A673 (cell line): Measurements from ENCODE around the gene RHCG. TPM values are rescaled to one million over a fixed set of nuclear protein-coding genes. Genes with fewer than 3 reads are reported as not detected.

Source experiments
- BruUV-seq: library from RNA; stranded (reverse); fragments of 400-500 nt; replicated peaks from 2 replicates; lab custom pipeline; 2021; lab: Mats Ljungman, UMichigan
- CTCF ChIA-PET: fragments of 300-600 bp; sonication (Branson Sonifier 250); formaldehyde crosslinking; loops from one replicate; lab custom pipeline; 2022; ENCODE audit warnings: antibody characterized with exemption; lab: Charles Lee
- POLR2A ChIA-PET: fragments of 300-600 bp; sonication (Branson Sonifier 250); formaldehyde crosslinking; loops from one replicate; lab custom pipeline; 2022; ENCODE audit warnings: antibody characterized with exemption; ENCODE audit not compliant: low non-redundant PET; lab: Charles Lee
- DNase-seq: peaks from one replicate; pipeline ENCODE4 v3.0.0-alpha.2; 2015; ENCODE audit warnings: low spot score
- H3K27ac ChIP-seq: fragments of 200-600 bp; sonication (generic); 2 replicates; pipeline ENCODE4 v1.5.1; 2016; ENCODE audit warnings: mixed run types, low read depth, mild to moderate bottlenecking, mixed read lengths, antibody characterized with exemption, low read length; ENCODE audit not compliant: poor library complexity, severe bottlenecking
- H3K27me3 ChIP-seq: fragments of 200-600 bp; sonication (generic); replicated peaks from 2 replicates; pipeline ENCODE4 v1.6.1; 2017; ENCODE audit warnings: mixed run types, low read depth, mild to moderate bottlenecking, mixed read lengths, antibody characterized with exemption, low read length; ENCODE audit not compliant: insufficient read depth, poor library complexity
- H3K36me3 ChIP-seq: fragments of 200-600 bp; sonication (generic); 2 replicates; pipeline ENCODE4 v1.6.1; 2016; ENCODE audit warnings: mixed run types, mild to moderate bottlenecking, mixed read lengths, antibody characterized with exemption, low read length; ENCODE audit not compliant: insufficient read depth, poor library complexity, severe bottlenecking
- H3K4me1 ChIP-seq: fragments of 200-600 bp; sonication (generic); 2 replicates; pipeline ENCODE4 v1.6.1; 2017; ENCODE audit warnings: mixed run types, mild to moderate bottlenecking, mixed read lengths, antibody characterized with exemption, low read length; ENCODE audit not compliant: insufficient read depth, poor library complexity, severe bottlenecking
- H3K4me3 ChIP-seq: fragments of 200-600 bp; sonication (generic); 2 replicates; pipeline ENCODE4 v1.5.1; 2016; ENCODE audit warnings: low read depth, mixed run types, mild to moderate bottlenecking, mixed read lengths, low read length; ENCODE audit not compliant: poor library complexity, severe bottlenecking
- H3K9me3 ChIP-seq: fragments of 200-600 bp; sonication (generic); 2 replicates; pipeline ENCODE4 v1.6.1; 2016; ENCODE audit warnings: mixed run types, low read depth, mild to moderate bottlenecking, mixed read lengths, antibody characterized with exemption, low read length; ENCODE audit not compliant: poor library complexity, severe bottlenecking
- EZH2 ChIP-seq: fragments of 200-600 bp; sonication (generic); IDR thresholded peaks from 2 replicates; pipeline ENCODE4 v1.6.1; 2017; ENCODE audit warnings: borderline replicate concordance, low read depth, mild to moderate bottlenecking, mixed read lengths, antibody characterized with exemption, low read length; ENCODE audit not compliant: poor library complexity, severe bottlenecking
- intact Hi-C: fragments of 100-400 bp; cut with micrococcal nuclease; formaldehyde crosslinking; loops from one replicate; pipeline ENCODE4 v1.10.0; 2022; ENCODE audit not compliant: unreplicated experiment
- total RNA-seq: library from RNA; stranded (reverse); gene quantifications from 2 replicates; pipeline ENCODE4 v1.2.3, GENCODE V29; 2021
- TF ChIP-seq, protein P1 (sequence below): fragments of 300-800, 200-600 bp; sonication (generic); conservative IDR thresholded peaks from 2 replicates; pipeline ENCODE4 v1.5.1; 2017; ENCODE audit warnings: low read depth, mild to moderate bottlenecking, antibody characterized with exemption, low read length, moderate library complexity, mixed read lengths

Gene RHCG
- total RNA-seq, 1 experiment from 2014 or later = 1.4 TPM

DNA sequence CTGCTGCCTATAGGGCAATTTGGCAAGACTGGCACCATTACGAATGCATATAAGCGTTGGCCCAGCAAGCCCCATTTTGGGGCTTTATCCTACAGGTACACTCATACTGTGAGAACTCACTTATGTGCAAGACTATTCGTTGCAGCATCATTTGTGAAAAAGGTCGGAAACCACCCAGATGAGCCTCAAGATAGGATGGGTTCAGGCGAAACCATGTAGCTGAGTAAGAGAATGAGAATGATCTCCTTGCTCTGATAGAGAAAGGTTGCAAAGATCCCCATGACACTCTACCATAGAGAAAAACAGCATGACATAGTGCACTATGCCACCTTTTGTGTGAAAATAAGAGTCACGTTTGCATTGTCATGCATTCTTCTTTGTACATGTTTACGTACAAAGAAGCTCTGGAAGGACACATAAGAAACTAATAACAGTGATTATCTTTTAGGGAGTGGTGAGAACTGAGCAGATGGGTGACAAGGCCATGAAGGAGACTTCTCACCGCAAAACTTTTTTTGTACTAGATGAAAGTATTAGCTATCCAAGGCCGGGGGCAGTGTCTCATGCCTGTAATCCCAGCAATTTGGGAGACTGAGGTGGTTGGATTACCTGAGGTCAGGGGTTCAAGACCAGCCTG is 50.0 kb downstream of the RHCG start:
- H3K27me3 ChIP-seq = no peaks in the 10 kb centered on the region
- no peak for TF ChIP-seq EZH2
- TF ChIP-seq, protein P1, sequence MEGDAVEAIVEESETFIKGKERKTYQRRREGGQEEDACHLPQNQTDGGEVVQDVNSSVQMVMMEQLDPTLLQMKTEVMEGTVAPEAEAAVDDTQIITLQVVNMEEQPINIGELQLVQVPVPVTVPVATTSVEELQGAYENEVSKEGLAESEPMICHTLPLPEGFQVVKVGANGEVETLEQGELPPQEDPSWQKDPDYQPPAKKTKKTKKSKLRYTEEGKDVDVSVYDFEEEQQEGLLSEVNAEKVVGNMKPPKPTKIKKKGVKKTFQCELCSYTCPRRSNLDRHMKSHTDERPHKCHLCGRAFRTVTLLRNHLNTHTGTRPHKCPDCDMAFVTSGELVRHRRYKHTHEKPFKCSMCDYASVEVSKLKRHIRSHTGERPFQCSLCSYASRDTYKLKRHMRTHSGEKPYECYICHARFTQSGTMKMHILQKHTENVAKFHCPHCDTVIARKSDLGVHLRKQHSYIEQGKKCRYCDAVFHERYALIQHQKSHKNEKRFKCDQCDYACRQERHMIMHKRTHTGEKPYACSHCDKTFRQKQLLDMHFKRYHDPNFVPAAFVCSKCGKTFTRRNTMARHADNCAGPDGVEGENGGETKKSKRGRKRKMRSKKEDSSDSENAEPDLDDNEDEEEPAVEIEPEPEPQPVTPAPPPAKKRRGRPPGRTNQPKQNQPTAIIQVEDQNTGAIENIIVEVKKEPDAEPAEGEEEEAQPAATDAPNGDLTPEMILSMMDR = no peak
- CTCF ChIA-PET = no interaction called here
- H3K27ac ChIP-seq = no peak overlapping the region
- H3K36me3 ChIP-seq = no peaks in the 10 kb centered on the region
- no peak for DNase-seq
- H3K4me3 ChIP-seq = no peak overlapping the region
- H3K9me3 ChIP-seq = no peaks in the 10 kb centered on the region
- intact Hi-C loops = no loop called here
- H3K4me1 ChIP-seq = peaks cover 7% of the 10 kb centered on the region
- POLR2A ChIA-PET = no interaction called here
- BruUV-seq = no TSS peak

GRCh38 chr15:89445518-89445917 is 50.9 kb downstream of the RHCG start:
- intact Hi-C loops = no loop called here

DNA sequence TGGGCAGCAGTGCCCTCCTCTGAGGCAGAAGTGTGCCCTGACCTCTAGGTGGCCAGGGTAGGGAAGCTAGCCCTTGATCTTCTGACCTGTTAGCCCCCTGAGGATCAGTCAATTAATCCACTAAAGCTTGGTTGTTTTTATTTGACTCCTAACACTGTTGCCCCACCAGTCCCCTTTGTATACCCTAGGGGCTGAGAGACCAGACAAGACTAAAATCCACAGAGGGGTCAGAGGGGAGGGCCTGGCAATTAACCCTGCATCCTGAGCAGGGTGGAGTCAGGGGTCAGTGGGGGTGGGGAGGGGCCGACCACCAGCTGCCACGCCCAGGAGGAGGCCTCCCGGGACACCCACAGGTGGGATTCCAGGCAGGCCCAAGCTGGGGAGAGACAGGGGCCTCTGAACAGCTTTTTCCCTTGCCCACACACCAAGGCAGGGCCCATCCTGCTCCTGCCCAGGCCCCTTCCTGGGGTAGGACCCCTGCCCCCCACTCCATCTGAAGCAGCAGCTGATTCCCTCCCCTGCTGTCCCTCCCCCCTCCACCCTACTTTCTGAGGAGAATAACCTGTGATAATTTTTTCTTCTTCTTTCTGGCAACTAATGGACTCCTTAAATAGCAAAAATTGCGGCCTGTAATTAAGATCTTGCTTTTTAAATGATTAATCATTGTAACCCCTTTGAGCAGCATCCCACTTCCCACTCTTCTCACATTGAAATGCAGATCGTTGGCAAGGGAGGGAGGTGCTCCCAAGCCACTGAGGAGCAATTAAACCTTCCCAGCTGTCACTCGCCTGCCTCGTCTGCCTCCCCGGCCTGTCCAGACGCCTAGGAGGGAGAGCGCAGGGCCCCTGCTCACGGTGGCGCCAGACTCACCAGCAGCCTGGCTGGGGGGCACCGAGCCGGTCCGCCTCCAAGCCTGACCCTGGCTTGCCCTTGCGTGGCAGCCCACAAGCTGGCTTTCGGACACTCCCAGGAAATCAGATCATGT is 51.9 kb downstream of the RHCG start:
- ChIA-PET POLR2A (no interaction called here), CTCF (interaction anchor here (2.3 kb wide), 1 partner anchor 85 kb away, joined by 11 read pairs; no protein-coding TSS in a partner anchor)
- no TSS peak for BruUV-seq
- Histone ChIP-seq H3K27ac (no peak overlapping the region), H3K9me3 (no peaks in the 10 kb centered on the region), H3K36me3 (no peaks in the 10 kb centered on the region), H3K4me1 (peaks cover 7% of the 10 kb centered on the region), H3K4me3 (no peak overlapping the region), H3K27me3 (no peaks in the 10 kb centered on the region)
- TF ChIP-seq, protein P1 = no peak
- no peak for TF ChIP-seq EZH2
- DNase-seq = no peak
- intact Hi-C loops = no loop called here

More at GRCh38 chr15:89445518-89445917, 50.9 kb downstream of the RHCG start:
- no peaks in the 10 kb centered on the region for H3K9me3 ChIP-seq
- no peak for TF ChIP-seq EZH2
- no peaks in the 10 kb centered on the region for H3K36me3 ChIP-seq
- no TSS peak for BruUV-seq
- DNase-seq = no peak
- no peaks in the 10 kb centered on the region for H3K27me3 ChIP-seq
- peaks cover 7% of the 10 kb centered on the region for H3K4me1 ChIP-seq
- ChIA-PET CTCF (no interaction called here), POLR2A (interaction anchor here (0.5 kb wide), 1 partner anchor 83 kb away, joined by 3 read pairs; no protein-coding TSS in a partner anchor)
- no peak overlapping the region for H3K27ac ChIP-seq
- no peak overlapping the region for H3K4me3 ChIP-seq
